ENCODE results near the gene HLA-DOB. TPM values are rescaled to one million over a fixed set of nuclear protein-coding genes. Genes with fewer than 3 reads are reported as not detected.
A peak's percentile ranks its signal among the peaks of the same experiment; 100 is the strongest.
"Not testable (repeated sequence)": the region's sequence is repeated elsewhere in the genome, so short reads cannot be mapped to it uniquely, and the experiment has no call there.

HLA-DOB gene
- total RNA-seq, 4 donors from 2014 or later, result 0.28 to 0.82 TPM; not detected in 2

GRCh38 chr6:32785781-32786533 is 30.8 kb downstream of the HLA-DOB start:
- H3K4me1 ChIP-seq, result no peaks in the 10 kb centered on the region
- intact Hi-C loops (cut with DNase I; ENCODE audit: low total_unique reads), result no loop called here
- H3K27me3 ChIP-seq, result peaks cover 0 to 6% of the 10 kb centered on the region in 2 donors
- TF ChIP-seq POLR2A (IDR thresholded peaks at IDR 0.05), result no peak
- TF ChIP-seq, protein P1, sequence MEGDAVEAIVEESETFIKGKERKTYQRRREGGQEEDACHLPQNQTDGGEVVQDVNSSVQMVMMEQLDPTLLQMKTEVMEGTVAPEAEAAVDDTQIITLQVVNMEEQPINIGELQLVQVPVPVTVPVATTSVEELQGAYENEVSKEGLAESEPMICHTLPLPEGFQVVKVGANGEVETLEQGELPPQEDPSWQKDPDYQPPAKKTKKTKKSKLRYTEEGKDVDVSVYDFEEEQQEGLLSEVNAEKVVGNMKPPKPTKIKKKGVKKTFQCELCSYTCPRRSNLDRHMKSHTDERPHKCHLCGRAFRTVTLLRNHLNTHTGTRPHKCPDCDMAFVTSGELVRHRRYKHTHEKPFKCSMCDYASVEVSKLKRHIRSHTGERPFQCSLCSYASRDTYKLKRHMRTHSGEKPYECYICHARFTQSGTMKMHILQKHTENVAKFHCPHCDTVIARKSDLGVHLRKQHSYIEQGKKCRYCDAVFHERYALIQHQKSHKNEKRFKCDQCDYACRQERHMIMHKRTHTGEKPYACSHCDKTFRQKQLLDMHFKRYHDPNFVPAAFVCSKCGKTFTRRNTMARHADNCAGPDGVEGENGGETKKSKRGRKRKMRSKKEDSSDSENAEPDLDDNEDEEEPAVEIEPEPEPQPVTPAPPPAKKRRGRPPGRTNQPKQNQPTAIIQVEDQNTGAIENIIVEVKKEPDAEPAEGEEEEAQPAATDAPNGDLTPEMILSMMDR (IDR thresholded peaks at IDR 0.05), result peak; percentile 31 to 60 (median 46)
- no peaks in the 10 kb centered on the region for H3K36me3 ChIP-seq
- peak in 1 of 2 donors; percentile 22 for DNase-seq
- H3K9me3 ChIP-seq, result no peaks in the 10 kb centered on the region
- no peak overlapping the region for H3K27ac ChIP-seq
- H3K4me3 ChIP-seq, result no peak overlapping the region

- H3K27me3 ChIP-seq; intact Hi-C loops (cut with DNase I; ENCODE audit: low total_unique reads); H3K4me1 ChIP-seq; H3K36me3 ChIP-seq; H3K27ac ChIP-seq; H3K9me3 ChIP-seq; DNase-seq; H3K4me3 ChIP-seq: not testable (repeated sequence)
These were observed 33.9 kb downstream of the HLA-DOB start for GRCh38 chr6:32782923-32783322.

GRCh38 chr6:32779036-32779435 is 37.8 kb downstream of the HLA-DOB start:
- no peak for DNase-seq
- Histone ChIP-seq H3K4me3 (no peak overlapping the region), H3K4me1 (no peaks in the 10 kb centered on the region), H3K27ac (no peak overlapping the region), H3K36me3 (no peaks in the 10 kb centered on the region), H3K27me3 (no peaks in the 10 kb centered on the region), H3K9me3 (no peaks in the 10 kb centered on the region)
- TF ChIP-seq POLR2A (IDR thresholded peaks at IDR 0.05), result no peak
- TF ChIP-seq, protein P1 (IDR thresholded peaks at IDR 0.05), result no peak
- intact Hi-C loops (cut with DNase I; ENCODE audit: low total_unique reads), result no loop called here

DNA sequence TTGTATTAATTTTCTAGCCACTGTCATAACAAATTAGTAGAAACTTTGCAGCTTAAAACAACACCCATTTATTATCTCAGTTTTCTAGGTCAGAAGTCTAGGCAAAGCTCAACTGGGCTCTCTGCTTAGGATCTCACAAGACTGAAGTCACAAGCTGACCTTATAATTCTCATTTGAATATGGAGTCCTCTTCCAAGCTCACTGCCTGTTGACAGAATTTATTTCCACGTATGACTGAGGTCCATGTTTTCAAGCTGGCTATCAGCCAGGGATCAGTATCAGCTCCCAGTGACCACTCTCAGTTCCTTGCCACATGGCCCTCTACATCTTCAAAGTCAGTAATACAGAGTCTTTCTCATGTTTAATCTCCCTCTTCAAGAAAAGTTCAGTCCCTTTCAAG is 41.7 kb downstream of the HLA-DOB start:
- H3K36me3 ChIP-seq, result no peaks in the 10 kb centered on the region
- H3K9me3 ChIP-seq, result no peaks in the 10 kb centered on the region
- H3K27me3 ChIP-seq, result no peaks in the 10 kb centered on the region
- no peak overlapping the region for H3K4me3 ChIP-seq
- no peak for DNase-seq
- intact Hi-C loops (cut with DNase I; ENCODE audit: low total_unique reads), result no loop called here
- no peak overlapping the region for H3K27ac ChIP-seq
- TF ChIP-seq POLR2A (IDR thresholded peaks at IDR 0.05), result no peak
- TF ChIP-seq, protein P1 (IDR thresholded peaks at IDR 0.05), result no peak
- H3K4me1 ChIP-seq, result no peaks in the 10 kb centered on the region

DNA sequence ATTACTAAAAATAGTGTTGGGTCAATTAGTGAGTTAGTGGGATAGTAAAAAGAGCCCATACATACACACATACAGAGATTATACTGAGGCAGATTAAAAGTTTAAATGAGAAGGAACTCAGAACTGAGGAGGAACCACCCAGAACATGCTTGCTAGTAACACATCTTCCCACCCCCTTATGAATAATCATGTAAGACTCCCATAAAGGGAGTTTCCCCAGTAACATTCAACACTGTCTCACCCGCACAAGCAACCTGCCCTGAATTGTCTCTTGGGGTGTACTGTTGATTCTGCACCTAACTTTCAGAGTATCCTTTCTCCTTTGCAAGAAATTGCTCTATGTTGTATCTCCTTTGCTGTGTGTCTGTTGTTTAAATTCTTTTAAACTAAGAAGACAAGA is 42.4 kb downstream of the HLA-DOB start:
- intact Hi-C loops (cut with DNase I; ENCODE audit: low total_unique reads), result no loop called here
- Histone ChIP-seq H3K4me3 (no peak overlapping the region), H3K27ac (no peak overlapping the region), H3K4me1 (no peaks in the 10 kb centered on the region), H3K9me3 (no peaks in the 10 kb centered on the region), H3K27me3 (no peaks in the 10 kb centered on the region), H3K36me3 (no peaks in the 10 kb centered on the region)
- no peak for TF ChIP-seq POLR2A (IDR thresholded peaks at IDR 0.05)
- TF ChIP-seq, protein P1 (IDR thresholded peaks at IDR 0.05), result no peak
- no peak for DNase-seq

All from uterus (tissue), 4 donors.